Tracheal epithelial cell (primary cell): ENCODE measurements around the gene MEG3. TPM values are rescaled to one million over a fixed set of nuclear protein-coding genes. Genes with fewer than 3 reads are reported as not detected.

Experiments
- total RNA-seq: library from RNA; depleted of rRNA; stranded (reverse); fragments of >200 nt; gene quantifications from 2 replicates; pipeline ENCODE4 v1.2.1, GENCODE V29; 2014

MEG3 gene
- 3.4 and 5.1 TPM in 2 replicates for total RNA-seq

GRCh38 chr14:100825713-100826331, at the start of gene MEG3:
TSS of gene MEG3 (plus strand) at chr14:100826118.

DNA sequence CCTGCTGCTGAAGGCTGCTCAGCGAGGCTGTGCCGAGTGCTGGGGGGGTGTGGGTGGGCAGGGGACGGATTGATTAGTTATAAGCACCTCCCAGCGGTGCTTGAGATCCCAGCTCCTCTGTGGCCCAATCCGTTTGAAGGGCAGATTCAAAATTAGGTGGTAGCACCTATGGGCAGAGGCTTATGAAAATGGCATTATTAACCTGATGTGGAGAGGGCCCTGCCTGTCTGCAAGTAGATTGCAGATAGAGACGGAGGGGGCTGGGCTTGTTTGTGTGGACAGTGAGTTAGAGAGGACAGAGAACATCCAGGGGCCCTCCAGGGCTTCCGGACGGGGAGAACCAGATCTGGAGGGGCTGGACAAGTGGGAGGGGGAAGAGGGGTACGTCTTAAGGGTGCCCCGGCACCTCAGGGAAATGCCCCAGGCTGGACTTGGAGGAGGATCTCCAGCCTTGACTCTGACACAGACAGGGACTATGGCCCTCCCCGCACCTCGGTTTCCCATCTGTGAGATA, 77.8 kb downstream of the MEG3 start, which contains the start of gene RTL1:
RTL1 (minus strand) TSS at position 51 of the 514 bp plus-strand sequence. CDS start 18,934 bp downstream, outside the sequence.

Other genes starting within 250 kb of the MEG3 start
- gene BEGAIN, start 238.7 kb upstream of the MEG3 start, total RNA-seq: 3.8 and 5.3 TPM in 2 replicates
- gene DLK1, start 99.2 kb upstream of the MEG3 start, total RNA-seq: not detected in 2 replicates
- gene RTL1, start 77.6 kb downstream of the MEG3 start, total RNA-seq: not detected in 2 replicates